ACC112 (cell line): ENCODE results near the gene POLR1A.

ENCODE experiments used
- H2AFZ ChIP-seq: fragments of 200-600 bp; sonication (generic); one replicate; pipeline ENCODE4 v1.6.0; 2017; ENCODE audit warnings: antibody characterized with exemption, low read length; ENCODE audit not compliant: unreplicated experiment
- H3K27ac ChIP-seq: fragments of 200-600 bp; sonication (generic); 2 replicates; pipeline ENCODE4 v1.5.1; 2014; ENCODE audit warnings: low read depth, mild to moderate bottlenecking, antibody characterized with exemption, low read length, moderate library complexity
- H3K27me3 ChIP-seq: fragments of 200-600 bp; sonication (generic); 2 replicates; pipeline ENCODE4 v1.6.1; 2014; ENCODE audit warnings: mild to moderate bottlenecking, antibody characterized with exemption, low read length, moderate library complexity, mixed read lengths; ENCODE audit not compliant: insufficient read depth
- H3K36me3 ChIP-seq: fragments of 200-600 bp; sonication (generic); 2 replicates; pipeline ENCODE4 v1.6.1; 2016; ENCODE audit warnings: mild to moderate bottlenecking, antibody characterized with exemption, low read length, moderate library complexity, mixed read lengths; ENCODE audit not compliant: insufficient read depth
- H3K4me1 ChIP-seq: fragments of 200-600 bp; sonication (generic); one replicate; pipeline ENCODE4 v1.6.1; 2016; ENCODE audit warnings: low read length, mixed read lengths; ENCODE audit not compliant: insufficient read depth, unreplicated experiment, control insufficient read depth
- H3K4me3 ChIP-seq: fragments of 200-600 bp; sonication (generic); 2 replicates; pipeline ENCODE4 v1.5.1; 2014; ENCODE audit warnings: mild to moderate bottlenecking, low read depth, low read length
- H3K79me2 ChIP-seq: fragments of 200-600 bp; sonication (generic); one replicate; pipeline ENCODE4 v1.6.0; 2016; ENCODE audit warnings: low read length; ENCODE audit not compliant: control insufficient read depth, unreplicated experiment, insufficient read depth

The POLR1A gene

DNA sequence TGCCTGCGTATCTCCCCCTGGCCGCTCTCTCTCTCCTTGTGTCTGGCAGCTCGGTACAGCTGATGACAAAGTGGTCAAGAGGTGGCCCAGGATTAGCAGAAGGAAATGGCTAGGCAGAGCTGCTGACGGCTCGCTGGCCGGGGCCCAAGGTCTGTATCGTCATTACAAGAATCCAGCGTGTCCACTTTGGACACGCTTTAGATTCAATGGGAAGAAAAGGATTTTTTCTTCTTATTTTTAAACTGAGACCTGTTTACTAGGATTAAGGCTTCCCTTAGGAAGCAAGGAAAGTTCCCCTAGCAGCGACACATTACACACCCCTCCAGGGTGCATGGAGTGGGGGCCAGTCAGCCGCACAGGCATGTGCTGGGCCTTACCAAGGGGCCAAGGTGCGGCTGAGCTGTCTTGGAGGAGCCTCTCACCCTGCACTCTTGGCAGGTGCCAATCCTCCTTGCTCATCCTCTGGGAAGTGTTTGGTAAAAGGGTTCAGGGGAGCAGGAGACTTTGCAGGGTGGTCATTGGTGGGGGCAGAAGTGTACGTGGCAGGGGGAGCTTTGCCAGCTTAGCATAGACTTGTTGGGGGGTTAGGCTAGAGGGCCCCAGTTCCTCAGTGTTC is 76.8 kb downstream of the POLR1A start:
- H2AFZ ChIP-seq: no peak overlapping the region

DNA sequence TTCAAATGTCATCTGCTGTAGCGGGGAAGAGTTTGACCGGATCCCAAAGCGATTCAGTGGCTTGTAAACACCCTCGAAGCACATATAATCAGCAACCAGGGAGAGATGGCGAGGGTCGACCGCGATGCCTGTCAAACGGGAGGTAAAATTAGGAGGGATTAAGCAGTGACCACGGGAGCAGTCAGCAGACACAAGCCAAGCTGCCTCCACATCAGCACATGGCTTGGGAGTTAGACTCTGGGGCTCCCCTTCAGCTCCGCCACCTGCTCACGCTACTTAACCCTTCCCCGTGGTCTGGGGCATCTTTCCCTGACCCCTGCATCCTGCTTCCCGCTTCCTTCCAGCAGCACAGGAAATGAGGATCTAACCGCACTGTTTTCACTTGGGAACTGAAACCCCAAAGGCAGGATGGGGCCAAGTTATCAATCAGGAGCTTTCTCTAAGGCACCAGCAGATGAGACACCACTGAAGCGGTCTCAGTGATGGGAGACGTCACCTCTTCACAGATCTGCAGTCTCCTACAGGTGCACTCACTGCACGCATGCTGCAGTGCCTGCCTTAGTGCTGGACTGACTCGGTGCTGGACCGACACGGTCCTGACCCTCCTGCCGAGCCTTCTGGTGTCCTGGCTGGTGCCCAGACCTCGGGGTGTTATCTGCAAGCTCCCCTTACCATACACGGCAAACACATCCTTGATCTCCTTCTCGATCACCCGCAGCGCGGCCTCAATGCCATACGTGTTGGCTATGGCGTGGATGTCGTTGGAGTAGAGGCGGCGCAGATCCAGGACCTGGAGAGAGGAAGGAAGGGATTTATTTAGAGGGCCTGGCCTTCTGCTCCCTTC is 77.5 kb downstream of the POLR1A start:
- Histone ChIP-seq H3K79me2 (no peaks in the 10 kb centered on the region), H3K36me3 (peaks cover 20% of the 10 kb centered on the region; the same call in 1 of the 2 replicates), H2AFZ (no peak overlapping the region), H3K4me3 (no peak overlapping the region), H3K27me3 (no peaks in the 10 kb centered on the region), H3K27ac (no peak overlapping the region), H3K4me1 (no peaks in the 10 kb centered on the region)

More for the DNA sequence above, 76.8 kb downstream of the POLR1A start:
- Histone ChIP-seq H3K4me3 (no peak overlapping the region), H3K27ac (no peak overlapping the region), H3K36me3 (peaks cover 20% of the 10 kb centered on the region; the same call in 1 of the 2 replicates), H3K4me1 (no peaks in the 10 kb centered on the region), H3K27me3 (no peaks in the 10 kb centered on the region), H3K79me2 (no peaks in the 10 kb centered on the region)

DNA sequence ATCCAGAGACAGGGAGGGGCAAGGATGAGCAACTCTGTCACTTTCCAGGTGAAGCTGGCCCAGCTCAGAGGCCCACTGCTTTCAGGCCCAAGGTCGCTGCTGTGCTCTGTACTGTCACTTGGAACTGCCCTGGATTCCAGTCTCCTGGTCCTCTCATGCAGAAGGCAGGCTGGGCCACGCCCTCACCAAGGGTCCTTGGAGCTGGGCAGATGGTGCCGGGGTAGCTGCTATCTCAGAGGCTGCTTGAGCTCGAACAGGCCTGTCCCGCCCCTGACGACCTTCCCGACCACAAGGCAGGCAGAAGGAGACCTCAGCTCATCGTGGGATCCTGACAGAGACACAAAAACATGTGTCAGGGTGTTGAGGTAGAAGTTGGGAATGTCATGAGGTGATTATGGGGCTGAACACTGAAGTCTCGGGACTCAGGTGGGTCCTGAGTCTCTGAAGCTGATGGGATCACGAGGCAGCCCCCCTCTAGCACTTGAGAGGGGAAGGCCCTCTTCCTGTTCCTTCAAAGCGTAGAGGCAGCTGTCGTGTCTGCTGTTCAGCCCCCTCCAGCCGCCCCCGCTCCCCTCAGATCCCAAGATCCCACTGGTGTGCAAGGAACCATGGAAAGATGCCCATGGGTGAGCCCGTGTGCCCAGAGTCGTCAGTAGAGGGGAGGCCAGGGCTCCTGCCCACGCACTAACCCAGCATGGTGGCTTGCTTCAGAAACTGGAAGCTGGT is 78.3 kb downstream of the POLR1A start:
- H3K36me3 ChIP-seq: peaks cover 20% of the 10 kb centered on the region; the same call in 1 of the 2 replicates

DNA sequence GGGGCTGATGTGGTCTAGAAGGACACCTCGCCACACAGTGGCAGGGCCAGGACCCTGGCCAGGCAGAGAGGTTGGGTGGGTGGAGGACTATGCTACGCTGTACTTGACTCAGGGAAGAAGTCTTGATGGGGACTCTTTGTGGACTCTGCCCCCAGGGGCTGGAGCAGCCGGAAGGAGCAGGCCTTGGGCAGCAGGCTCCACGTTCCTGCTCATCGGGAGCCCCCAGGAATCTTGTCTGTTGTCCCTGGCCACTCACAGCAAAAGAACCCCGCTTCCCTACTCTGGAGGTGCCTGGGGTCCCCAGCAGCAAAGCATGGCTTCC is 79.0 kb downstream of the POLR1A start:
- Histone ChIP-seq H3K27ac (no peak overlapping the region), H2AFZ (no peak overlapping the region), H3K36me3 (peaks cover 17% of the 10 kb centered on the region; the same call in 1 of the 2 replicates), H3K79me2 (no peaks in the 10 kb centered on the region), H3K27me3 (no peaks in the 10 kb centered on the region), H3K4me3 (no peak overlapping the region), H3K4me1 (no peaks in the 10 kb centered on the region)

More for the DNA sequence above, 78.3 kb downstream of the POLR1A start:
- no peaks in the 10 kb centered on the region for H3K79me2 ChIP-seq
- no peak overlapping the region for H2AFZ ChIP-seq
- H3K27me3 ChIP-seq: no peaks in the 10 kb centered on the region
- H3K4me3 ChIP-seq: no peak overlapping the region
- no peak overlapping the region for H3K27ac ChIP-seq
- no peaks in the 10 kb centered on the region for H3K4me1 ChIP-seq

DNA sequence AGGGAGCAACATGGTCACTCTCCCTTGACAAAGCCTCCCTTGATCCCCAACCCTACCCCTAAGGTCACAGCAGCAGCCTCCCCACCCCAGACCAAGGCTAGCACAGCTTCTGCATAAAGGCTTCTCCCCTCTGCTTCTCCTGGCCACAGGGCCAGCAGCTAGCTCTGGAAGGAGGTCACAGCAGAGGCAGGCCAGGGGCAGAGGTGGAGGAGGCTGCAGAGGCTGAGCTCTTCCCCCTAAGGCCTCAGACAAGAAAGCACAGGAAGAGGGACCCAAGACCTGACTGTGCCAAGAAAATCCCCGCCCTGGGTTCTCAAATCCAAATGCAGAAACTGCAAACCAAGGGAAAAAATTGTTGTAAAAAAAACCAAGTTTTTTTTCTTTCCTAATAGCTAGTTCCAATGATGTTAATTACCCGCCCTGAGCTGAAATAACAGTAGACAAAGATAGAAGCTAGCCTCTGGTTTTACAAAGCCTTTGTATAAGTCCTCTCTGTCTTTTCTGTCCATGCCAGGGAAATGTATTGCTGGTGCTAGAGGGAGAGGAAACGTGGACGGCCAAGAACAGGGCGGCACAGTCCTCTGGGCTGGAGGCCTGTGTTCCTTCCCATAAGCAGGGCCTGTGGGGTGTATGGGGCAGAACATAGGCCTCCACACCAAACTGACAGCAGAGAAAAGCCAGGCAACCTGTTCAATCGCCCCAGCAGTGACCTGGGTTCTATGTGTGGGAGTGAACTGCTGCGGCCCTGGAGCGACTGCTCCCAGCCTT is 79.5 kb downstream of the POLR1A start:
- H2AFZ ChIP-seq: no peak overlapping the region
- H3K36me3 ChIP-seq: peaks cover 15% of the 10 kb centered on the region; the same call in 1 of the 2 replicates
- no peaks in the 10 kb centered on the region for H3K4me1 ChIP-seq
- H3K79me2 ChIP-seq: no peaks in the 10 kb centered on the region
- H3K27ac ChIP-seq: no peak overlapping the region
- H3K27me3 ChIP-seq: no peaks in the 10 kb centered on the region
- no peak overlapping the region for H3K4me3 ChIP-seq

DNA sequence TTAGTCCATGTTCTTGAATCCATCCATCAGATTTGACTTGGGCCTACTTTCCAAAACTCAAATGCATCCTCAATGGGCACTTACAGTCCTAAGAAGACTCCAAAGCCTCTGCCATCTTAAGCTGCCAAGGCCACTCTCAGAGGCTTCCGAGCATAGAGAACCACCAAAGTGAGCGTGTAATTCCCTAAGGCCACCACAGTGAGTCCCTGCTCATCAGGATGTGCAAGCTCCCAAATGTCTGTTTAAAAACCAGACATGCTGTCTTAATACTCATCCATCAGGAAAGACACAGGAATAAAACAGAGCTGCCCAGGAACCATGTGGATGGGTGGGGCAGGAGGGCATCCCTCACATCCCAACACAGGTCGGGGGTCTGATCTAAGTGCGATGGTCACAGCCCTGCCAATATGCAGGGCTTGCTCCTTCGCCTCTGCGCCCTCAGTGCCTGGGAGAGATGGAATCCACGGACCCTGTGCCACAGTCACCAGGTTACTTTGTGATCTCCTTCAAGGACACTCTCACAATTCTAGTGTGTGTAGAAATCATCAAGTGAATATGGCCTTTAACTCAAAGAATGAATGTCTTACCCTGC is 80.4 kb downstream of the POLR1A start:
- no peak overlapping the region for H3K27ac ChIP-seq
- no peak overlapping the region for H3K4me3 ChIP-seq
- H3K79me2 ChIP-seq: no peaks in the 10 kb centered on the region
- peaks cover 15% of the 10 kb centered on the region; the same call in 1 of the 2 replicates for H3K36me3 ChIP-seq
- H3K4me1 ChIP-seq: no peaks in the 10 kb centered on the region
- H2AFZ ChIP-seq: no peak overlapping the region
- H3K27me3 ChIP-seq: no peaks in the 10 kb centered on the region

DNA sequence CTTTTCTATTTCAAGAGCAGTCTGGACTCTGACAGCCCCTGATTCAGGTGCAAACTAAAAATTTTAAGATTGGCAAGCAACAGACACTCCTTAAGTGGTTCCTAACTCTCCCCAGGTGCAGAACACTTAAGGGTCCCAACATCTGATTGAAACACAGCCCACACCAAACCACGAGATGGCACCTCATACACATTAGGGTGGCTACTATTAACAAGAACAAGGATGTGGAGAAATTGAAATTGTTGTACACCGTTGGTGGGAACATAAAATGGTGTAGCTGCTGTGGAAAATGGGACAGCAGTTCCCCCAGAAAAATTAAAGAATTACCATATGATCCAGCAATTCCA is 82.3 kb downstream of the POLR1A start:
- Histone ChIP-seq H3K36me3 (peaks cover 2% of the 10 kb centered on the region; the same call in 1 of the 2 replicates), H3K27ac (no peak overlapping the region), H3K4me1 (no peaks in the 10 kb centered on the region), H3K27me3 (no peaks in the 10 kb centered on the region), H3K79me2 (no peaks in the 10 kb centered on the region), H2AFZ (no peak overlapping the region), H3K4me3 (no peak overlapping the region)

DNA sequence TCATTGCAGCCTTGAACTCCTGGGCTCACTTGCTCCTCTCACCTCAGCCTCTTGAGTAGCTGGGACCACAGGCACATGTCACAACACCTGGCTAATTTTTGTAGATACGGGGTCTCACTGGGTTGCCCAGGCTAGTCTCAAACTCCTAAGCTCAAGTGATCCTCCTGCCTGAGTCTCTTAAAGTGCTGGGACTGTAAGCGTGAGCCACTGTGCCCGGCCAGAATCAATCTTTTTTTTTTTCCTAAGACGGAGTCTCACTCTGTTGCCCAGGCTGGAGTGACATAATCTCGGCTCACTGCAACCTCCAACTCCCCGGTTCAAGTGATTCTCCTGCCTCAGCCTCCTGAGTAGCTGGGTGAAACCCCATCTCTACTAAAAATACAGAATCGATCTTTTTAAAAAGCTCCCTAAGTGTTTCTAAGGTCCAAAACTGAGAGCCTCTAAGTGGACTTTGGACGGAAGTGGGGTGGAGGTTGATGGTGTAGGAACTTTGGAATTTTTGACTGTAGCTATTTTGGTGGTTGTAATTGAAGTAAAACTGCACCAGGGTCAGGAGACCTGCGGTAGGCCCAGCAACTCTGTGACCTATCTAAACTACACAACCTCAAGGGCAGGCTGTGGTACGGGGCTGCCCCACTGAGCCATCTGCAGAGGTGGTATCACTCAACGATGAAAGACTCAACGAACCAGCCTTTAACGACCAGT is 82.9 kb downstream of the POLR1A start:
- no peaks in the 10 kb centered on the region for H3K4me1 ChIP-seq
- H3K4me3 ChIP-seq: no peak overlapping the region
- H3K27ac ChIP-seq: no peak overlapping the region
- no peak overlapping the region for H2AFZ ChIP-seq
- no peaks in the 10 kb centered on the region for H3K36me3 ChIP-seq
- no peaks in the 10 kb centered on the region for H3K79me2 ChIP-seq
- no peaks in the 10 kb centered on the region for H3K27me3 ChIP-seq

DNA sequence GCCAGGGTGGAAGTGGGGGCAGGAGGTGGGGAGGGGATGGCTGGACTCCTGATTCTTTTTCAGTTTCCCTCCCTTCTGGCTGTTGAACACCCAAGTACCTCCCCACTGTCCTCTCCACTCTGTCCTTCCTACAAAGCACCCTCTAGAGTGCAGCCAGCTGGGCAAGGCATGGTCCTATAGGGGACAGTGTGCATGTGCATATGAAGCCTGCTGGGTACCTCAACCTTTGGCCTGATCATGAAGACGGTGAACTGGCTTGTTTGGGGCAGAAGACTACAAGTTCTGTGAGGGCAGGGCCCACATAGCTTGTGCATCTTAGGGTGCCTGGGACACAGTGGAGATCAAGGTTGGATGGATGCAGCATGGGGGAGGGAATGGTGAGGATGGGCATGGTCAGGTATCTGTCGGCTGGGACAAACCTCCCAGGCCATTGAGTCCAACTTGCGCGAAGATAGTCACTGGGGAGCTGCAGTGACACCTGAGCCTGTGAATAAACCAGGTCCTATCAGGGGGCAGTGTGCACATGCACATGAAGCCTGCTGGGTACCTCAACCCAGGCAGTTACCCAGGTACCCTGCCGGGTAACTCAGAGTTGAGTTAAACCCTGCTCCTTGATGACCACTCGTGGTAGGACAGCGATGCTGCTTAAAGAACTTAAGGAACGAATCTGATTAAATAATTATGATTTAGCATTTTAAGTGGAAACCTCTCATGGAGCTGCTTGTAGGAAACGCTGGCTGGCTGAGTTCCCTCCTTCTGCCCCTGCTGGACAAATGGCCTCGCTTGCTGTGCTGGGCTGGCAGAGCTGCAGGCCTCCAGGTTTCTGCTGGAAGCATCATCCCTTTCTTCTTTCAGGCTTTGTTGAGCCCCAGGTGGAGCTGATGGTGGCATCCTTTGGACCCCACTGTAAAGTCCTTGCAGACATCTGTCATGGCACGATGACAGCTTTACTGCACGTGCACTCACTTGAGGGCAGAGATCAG is 84.0 kb downstream of the POLR1A start:
- Histone ChIP-seq H2AFZ (no peak overlapping the region), H3K4me3 (no peak overlapping the region), H3K4me1 (no peaks in the 10 kb centered on the region), H3K36me3 (no peaks in the 10 kb centered on the region), H3K79me2 (no peaks in the 10 kb centered on the region), H3K27me3 (no peaks in the 10 kb centered on the region), H3K27ac (no peak overlapping the region)
